Right ventricle myocardium superior (tissue), 1 donor: ENCODE measurements around the gene PPP1R9B. TPM values are rescaled to one million over a fixed set of nuclear protein-coding genes. Genes with fewer than 3 reads are reported as not detected.

Experiments
- ATAC-seq: fragments of 200-7000 bp; cut with Tn5 transposase; one replicate; pipeline ENCODE4 v1.9.1; 2020; ENCODE audit warnings: mild to moderate bottlenecking; ENCODE audit not compliant: poor library complexity
- DNase-seq: peaks from one replicate; pipeline ENCODE4 v3.0.0-alpha.2; 2020
- intact Hi-C: fragments of 100-400 bp; cut with DNase I; formaldehyde crosslinking; loops from one replicate; pipeline ENCODE4 v1.11.2; 2022
- total RNA-seq: library from RNA; stranded (reverse); fragmentation: NEBNext Ultra II Directional; extraction: Animal tissue kit (Norgen Biotek cat#: 25700); gene quantifications from one replicate; pipeline ENCODE4 v1.2.1, GENCODE V29; 2021
- donor health status: DM: no; HTN: yes; CAD: no; lungs with severe emphysema.

Gene PPP1R9B
- total RNA-seq, 1 donor from 2014 or later = 35.4 TPM

GRCh38 chr17:50176559-50177357, 26.3 kb upstream of the PPP1R9B start:
- intact Hi-C loops = no loop called here
- peak; percentile 16 for ATAC-seq
- peak; percentile 33 for DNase-seq

- intact Hi-C loops = no loop called here
- ATAC-seq = no peak
- DNase-seq = peak; percentile 41
Measured at GRCh38 chr17:50175035-50175807, 24.7 kb upstream of the PPP1R9B start.

DNA sequence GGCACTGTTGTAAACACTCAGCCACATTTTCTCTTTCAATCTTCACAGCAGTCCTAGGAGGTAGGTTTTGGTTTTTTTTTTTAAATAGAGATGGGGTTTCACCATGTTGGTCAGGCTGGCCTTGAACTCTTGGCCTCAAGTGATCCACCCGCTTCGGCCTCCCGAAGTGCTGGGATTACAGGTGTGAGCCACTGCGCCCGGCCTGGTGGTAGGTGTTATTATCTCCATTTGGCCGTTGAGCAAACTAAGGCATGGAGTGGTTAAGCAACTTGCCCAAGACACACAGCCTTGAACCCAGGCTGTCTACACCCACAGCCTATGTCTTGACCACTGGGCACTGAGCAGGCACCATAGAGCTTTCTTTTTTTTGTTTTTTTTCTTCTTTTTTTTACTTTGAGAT, 24.0 kb upstream of the PPP1R9B start:
- DNase-seq = peak; percentile 39
- no peak for ATAC-seq
- intact Hi-C loops = no loop called here

DNA sequence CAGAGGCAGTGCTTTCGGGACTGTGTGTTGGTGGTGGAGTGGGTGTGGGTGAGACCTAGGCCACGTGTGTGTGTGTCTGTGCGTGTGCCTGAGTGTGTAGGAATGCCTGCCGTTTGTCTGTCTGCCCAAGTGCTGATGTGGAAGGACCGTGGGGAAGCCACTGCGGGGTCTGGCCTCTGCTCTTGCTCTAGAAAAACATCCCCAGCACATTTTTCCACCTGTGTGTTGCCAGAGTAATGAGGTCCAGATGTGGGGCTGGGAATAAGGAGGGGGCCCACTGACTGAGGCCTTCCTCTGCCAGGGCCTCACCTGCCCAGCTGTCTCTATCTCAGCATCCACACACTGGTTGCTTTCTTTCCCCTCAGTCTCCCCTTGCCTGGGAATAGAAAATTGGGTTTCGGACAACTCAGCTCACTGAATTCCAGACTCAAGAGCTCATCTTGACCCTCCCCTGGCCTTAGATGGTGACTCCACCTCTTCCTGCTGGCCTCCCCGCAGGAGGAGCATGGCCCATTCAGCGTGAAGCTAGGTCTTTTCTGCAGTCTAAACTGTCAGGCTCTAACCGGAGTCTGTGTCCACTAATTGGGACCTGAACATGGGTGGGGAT, 23.0 kb upstream of the PPP1R9B start:
- intact Hi-C loops = no loop called here
- DNase-seq (peak; percentile 47), ATAC-seq (no peak)

DNA sequence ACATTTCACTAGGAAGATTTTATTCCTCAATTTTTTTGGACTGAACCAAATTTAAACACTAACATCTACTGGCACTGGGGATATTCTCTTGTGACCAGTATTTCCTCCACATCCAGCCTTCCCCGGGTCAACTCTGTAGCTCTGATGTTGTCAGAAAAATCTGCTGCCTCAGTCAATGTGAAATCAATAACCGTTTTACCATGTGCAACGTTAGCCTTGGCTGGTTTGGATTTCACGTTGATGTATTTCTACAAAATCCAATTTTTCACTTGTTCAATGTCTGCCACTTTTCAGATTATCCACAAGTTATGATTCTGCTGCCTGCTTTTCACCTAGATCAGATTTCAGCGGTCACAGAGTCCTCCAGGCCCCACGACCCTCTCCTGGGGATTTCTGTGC, 22.5 kb upstream of the PPP1R9B start:
- intact Hi-C loops = no loop called here
- ATAC-seq = no peak
- DNase-seq = no peak

- ATAC-seq = no peak
- intact Hi-C loops = no loop called here
Measured at GRCh38 chr17:50172130-50172529, 21.7 kb upstream of the PPP1R9B start.

DNA sequence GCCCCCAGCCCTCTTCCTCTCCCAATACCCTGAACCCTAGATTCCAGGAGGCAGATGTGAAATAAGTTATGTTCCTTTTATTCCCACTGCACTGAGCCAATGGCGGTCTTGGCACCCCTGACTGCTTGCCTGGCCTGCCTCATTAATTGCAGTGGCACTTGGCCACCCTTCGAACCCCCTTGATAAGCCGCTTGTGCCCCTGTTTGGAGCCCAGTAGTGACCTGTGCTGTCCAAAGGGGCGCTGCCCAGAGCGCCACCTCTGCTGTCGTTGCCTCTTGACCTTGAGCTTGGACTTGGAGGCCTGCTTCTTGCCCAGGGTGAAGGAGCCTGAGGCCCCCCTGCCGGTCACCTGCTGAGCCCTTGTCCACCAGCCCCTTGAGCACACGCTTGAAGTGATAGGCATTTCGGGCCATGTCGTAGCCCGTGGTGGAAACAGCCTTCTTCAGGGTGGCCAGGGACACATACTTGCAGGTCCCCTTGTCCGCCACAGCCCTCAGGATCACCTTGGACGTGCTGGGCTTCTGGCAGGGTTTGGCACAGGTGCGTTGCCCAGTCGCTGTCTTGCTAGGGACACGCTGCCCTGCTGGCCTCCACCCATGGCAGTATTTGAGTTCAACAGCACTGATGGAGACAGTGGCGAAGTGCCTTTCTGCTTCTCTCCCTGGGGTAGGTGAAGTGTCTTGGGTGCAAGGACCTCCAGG, 21.0 kb upstream of the PPP1R9B start:
- DNase-seq = peak; percentile 51
- intact Hi-C loops = no loop called here
- peak; percentile 11 for ATAC-seq

More at GRCh38 chr17:50172130-50172529, 21.7 kb upstream of the PPP1R9B start:
- peak; percentile 17 for DNase-seq

GRCh38 chr17:50170662-50171370, 20.3 kb upstream of the PPP1R9B start:
- DNase-seq (peak; percentile 37), ATAC-seq (peak; percentile 24)
- intact Hi-C loops = no loop called here

DNA sequence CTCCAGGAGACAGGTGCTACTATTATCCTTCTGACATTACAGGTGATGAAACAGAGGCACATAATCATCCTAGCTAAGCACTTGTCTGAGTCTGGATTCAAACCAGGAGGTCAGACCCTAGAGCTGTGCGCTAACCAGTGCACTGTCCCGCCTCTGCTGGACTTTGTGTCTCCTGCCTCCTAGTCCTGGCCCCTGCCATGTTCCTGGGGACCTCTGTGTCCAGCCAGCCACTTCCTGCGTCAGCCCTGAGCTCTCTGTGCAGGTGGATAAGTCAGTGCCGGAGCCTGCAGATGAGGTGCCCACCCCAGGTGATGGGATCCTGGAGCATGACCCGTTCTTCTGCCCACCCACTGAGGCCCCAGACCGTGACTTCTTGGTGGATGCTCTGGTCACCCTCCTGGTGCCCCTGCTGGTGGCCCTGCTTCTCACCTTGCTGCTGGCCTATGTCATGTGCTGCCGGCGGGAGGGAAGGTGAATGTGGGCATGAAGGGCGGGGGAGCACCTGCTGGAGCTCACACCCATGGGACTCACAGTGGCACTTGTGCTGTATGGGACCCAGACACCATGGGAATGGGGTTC, 19.5 kb upstream of the PPP1R9B start:
- DNase-seq = peak; percentile 39
- intact Hi-C loops = no loop called here
- no peak for ATAC-seq

DNA sequence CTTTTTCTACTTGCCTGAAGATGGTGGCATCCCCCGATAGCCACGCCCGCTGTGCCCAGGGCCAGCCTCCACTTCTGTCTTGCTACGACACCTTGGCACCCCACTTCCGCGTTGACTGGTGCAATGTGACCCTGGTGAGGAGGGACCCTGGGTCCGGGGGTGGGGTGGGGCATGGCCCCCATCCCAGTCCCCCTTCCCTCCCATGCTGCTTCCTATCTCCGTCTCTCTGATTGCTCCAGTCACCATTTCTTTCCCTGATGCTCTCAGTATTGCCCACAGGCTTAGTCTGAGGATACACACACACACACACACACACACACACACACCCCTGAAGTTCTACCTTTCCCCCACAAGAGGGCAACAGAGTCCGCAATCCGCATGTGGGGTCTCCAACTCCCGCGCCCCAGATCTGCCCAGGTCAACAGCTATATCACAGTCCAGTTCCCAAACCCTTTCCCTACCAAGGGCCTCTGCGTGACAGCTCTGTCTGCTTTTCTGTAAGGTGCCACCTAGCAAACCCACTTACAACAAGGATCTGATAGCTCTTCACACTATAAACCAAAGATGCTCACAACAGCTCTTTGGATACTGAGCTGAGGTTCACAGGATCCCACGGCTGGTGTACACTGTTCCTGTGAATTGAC, 18.8 kb upstream of the PPP1R9B start:
- DNase-seq = peak; percentile 63
- intact Hi-C loops = no loop called here

DNA sequence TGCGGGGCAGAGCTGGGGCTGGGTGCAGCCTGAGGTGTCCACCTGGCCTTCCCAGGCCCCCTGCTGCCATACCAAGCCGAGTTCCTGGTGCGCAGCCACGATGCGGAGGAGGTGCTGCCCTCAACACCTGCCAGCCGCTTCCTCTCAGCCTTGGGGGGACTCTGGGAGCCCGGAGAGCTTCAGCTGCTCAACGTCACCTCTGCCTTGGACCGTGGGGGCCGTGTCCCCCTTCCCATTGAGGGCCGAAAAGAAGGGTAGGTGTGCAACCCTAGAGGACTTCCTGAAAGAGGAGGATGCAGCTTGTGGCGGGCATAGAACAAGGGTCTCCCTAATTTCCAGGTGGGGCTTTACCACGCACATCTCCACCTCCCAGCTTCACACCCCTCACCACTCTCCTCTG, 17.8 kb upstream of the PPP1R9B start:
- intact Hi-C loops = no loop called here
- ATAC-seq (no peak), DNase-seq (peak; percentile 22)

More for the DNA sequence above, 18.8 kb upstream of the PPP1R9B start:
- ATAC-seq = peak; percentile 14

DNA sequence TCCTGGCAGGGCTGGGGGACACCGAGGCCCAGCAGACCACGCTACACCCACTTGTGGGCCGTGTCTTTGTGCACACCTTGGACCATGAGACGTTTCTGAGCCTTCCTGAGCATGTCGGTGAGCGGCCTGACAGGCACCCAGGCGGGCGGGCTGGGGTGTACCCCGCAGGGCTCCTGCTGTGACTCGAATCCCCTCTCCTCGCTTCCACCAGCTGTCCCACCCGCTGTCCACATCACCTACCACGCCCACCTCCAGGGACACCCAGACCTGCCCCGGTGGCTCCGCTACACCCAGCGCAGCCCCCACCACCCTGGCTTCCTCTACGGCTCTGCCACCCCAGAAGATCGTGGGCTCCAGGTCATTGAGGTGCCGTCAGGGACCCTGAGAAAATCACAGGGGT, 16.9 kb upstream of the PPP1R9B start:
- DNase-seq = peak; percentile 40
- intact Hi-C loops = no loop called here

DNA sequence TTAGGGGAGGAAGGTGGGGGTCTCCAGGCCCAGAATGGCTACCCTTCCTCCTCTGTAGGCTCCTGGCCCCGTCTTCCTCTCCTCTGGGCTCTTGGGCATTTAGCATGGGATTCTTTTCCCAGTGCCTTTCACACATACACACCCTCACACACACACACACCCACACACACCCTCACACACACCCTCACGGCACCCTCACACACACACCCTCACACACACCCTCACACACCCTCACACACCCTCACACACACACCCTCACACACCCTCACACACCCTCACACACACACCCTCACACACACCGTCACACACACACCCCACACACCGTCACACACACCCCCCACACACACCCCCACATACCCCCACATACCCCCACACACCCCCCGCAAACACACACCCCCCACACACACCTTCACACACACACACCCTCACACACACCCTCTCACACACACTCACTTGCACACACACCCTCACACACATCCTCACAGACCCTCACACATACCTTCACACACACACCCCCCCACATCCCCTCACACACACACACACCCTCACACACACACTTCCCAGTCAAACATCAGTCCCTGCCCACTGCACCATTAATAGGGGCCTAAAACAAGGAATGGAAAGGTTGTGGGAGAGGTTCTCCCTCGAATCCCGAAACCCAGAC, 16.2 kb upstream of the PPP1R9B start:
- intact Hi-C loops = no loop called here
- no peak for DNase-seq
- ATAC-seq = no peak

More for the DNA sequence above, 16.9 kb upstream of the PPP1R9B start:
- no peak for ATAC-seq

GRCh38 chr17:50165867-50166517, 15.5 kb upstream of the PPP1R9B start, which contains the start of gene SGCA:
Gene SGCA, plus strand, starts transcription at chr17:50166005. Its CDS starts 36 bp downstream, at chr17:50166041.
- ATAC-seq (peak; percentile 70), DNase-seq (peak; percentile 75)
- intact Hi-C loops = no loop called here

GRCh38 chr17:50165466-50165865, 15.0 kb upstream of the PPP1R9B start:
- ATAC-seq (no peak), DNase-seq (no peak)
- intact Hi-C loops = no loop called here

GRCh38 chr17:50165066-50165465, 14.6 kb upstream of the PPP1R9B start:
- ATAC-seq (no peak), DNase-seq (no peak)
- intact Hi-C loops = no loop called here

DNA sequence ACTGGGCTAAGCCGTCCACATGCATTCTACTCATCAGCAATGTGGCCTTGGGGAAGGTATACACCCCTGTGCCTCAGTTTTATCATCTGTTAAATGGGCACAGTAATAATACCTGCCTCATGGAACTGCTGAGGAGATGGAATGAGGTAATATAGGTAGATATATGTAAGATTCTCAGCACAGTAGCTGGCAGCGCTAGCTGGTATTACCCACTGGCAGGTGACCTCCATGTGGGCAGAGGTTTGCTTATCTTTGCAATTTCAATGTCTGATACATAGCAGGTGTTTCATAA, 14.2 kb upstream of the PPP1R9B start:
- intact Hi-C loops = no loop called here
- ATAC-seq = no peak
- no peak for DNase-seq
